Measurements from ENCODE around the gene TNFRSF13B.
"Not testable (repeated sequence)": the region's sequence is repeated elsewhere in the genome, so short reads cannot be mapped to it uniquely, and the experiment has no call there.

The TNFRSF13B gene

DNA sequence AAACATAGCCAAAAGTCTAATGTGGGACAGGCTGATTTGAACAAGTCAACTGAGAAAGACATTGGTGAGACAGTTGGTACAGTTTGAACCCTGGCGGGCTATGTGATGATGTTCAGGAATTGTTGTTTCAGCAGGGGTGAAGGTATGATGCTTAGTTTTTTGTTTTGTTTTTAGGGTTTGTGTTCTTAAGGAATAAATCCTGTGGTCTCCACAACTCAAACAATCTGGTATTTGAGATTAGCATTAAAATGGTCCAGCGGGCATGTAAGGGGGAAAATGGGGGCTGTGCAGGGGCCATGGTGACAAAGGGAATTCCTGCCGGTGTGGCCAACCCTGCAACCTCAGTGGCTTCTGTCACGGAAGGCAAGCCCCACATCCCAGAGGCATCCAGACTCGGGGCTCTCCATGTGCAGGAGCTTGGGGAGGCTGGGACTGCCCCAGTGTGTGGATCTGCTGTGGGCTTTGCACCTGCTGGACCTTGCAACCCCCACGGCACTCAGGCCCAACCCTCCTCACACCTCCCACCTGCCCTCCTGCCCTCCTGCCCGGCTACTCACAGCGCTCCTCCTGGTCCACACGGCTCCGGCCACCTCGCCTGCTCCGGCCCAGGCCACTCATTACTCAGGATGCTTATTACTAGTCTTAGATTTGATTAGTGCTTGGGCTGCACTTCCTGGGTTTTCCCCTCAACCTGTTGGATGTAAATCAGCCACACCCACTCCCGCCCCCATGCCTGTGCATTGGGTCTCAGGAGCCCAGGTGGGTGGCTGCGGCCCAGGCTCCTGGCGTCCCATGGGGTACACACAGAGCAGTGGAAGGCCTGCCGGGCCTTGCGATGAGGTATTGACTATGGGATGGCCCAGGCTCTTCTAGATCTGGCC is at the start of gene TNFRSF13B:
TSS of gene TNFRSF13B (minus strand) at position 661 of the 881 bp plus-strand sequence. CDS start at position 618, 43 bp downstream.
- DNase-seq: no peak

DNA sequence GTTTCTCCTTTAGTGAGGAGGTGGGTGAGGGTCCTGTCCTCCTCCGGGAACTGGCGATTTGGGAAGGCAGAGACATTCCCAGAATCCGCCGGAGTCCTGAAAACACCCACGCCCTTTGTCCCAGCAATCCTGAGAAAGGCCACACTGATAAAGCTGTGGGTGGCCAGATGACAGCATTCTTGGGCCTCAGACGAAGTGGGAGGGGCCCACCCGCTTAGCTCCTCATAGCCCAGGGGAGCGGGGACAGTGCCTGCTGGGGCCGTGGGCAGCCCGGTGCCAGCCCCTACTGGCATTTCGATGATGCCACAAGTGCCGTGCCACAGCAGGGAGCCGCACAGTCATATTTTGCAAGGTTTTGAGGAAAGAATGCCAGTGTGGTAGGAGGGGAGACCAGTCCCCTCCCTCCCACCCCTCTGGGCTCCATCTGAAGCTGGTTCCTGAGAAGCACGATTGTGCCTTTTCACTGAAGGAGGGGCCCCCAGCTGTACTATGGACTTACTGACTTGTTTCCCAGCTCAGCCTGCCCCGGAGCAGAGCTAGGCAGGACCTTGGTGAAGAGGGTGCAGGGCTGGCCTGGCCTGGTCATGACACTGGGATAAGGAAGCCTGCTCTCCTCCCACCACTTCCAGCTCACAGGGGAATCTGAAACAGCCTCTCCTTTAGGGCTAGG is 49.4 kb upstream of the TNFRSF13B start:
- no peak for DNase-seq

DNA sequence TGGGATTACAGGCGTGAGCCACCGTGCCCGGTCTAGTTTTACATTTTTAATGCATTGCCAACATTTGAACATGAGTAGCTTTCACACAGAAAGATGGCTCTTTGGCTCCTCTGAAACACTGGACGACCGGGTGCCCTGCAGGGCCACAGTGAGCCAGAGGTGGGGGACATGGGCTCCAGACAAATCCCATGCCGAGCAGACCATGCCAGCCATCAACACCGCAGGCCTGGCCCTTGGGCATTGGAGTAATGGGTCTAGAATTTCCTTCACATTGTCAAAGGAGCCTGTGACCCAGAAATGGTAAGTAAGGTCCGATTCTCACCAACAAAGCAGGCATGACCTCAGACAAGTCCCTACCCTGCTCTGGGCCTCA is 48.9 kb upstream of the TNFRSF13B start:
- DNase-seq: no peak

DNA sequence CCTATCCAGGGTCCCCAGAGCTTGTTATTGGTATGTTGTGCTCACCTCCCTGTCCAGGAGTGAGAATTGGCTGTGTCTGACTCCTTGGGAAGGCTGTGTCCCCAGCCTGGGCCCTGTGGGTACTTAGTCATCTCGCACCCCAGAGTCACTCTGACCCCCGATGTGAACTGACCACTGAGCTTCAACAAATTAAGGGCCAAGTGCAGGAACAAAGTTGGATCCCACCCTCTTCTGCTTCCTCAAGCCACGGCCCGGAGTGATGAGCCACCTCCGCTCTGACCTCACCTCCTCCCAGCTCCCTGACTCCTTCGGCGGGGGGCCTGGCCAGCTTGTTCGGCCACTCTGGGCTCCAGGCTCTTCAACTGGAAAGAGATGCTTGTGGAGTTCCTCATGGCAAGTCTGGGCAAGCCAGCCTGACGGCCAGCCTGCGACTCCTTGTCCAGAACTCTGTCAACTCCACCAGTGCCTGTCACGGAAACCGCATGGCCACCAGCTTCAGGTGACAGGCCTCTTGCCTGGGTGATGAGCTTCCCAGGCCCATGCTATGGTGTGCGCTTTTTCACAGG is 48.1 kb upstream of the TNFRSF13B start:
- DNase-seq: no peak

DNA sequence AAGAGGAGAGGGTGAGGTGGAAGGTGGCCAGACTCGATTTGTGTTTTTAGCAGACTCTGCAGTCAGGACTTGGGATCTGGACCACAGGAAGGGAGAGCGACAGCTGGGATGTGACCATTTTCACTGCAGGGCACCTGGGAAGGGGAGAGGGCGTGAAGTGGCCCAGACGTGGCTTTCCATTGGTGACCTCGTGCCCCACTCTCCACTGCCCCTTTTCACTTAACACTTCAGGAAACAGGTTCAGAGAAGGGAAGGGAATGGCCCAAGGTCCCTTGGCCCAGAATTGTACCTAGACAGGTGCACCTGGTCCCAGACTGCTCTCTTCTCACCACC is 47.5 kb upstream of the TNFRSF13B start:
- no peak for DNase-seq

DNA sequence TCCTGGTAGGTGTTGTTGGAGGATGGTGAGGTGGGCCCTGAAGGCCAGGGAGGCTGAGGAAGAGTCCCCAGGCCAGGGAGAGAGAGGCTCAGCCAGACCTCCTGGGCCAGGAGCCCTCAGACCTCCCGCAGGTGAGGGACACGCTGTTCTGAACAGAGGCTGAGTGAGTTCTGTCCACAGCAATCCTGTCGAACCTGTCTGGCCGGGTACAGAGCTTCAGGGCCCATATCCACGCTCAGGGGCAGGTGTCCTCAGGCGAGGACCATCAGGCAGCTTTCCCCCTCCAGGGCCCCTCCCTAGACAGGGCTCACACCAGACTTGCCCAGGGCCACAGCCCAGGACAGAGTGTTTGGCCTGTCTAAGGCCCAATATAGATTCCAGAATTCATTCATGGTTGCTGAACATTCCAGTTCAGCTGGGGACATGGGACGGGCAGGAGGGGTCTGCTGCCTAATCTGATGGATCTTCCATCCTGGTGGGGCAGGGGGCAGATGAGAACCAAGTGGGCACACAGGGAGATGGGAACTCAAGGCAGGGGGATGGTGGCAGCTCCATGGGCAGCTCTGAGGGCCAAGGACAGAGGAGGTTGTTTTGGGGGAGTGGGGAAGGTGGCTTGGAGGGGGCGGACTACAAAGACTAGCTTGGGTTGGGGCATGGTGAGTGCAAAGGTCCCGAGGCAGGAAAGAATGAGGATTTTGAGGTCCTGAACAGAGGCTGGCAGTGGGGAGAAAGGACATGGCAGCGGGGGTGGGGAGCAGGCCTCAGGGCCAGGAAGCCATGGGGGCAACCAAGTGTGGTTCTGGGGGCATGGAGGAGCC is 46.9 kb upstream of the TNFRSF13B start:
- DNase-seq: no peak

DNA sequence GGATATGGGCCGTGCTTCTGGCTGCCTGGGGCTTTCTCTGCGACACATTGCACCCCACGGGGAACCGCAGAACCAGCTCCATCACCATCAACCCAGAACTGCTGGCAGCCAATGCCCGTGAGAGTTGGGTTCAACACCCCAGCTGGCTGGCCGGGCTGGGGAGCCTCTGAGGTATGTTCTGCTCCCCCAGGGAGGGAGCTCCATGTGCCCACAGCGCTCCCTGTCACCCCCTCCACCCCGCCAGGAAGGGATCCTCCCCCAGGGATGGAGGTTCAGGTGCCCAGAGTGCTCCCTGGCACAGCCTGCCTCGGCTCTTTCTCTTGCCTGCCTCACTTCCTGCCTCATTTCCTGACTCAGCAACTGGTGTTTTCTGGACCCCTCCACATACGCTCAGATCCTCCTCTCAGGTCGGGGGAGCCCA is 46.1 kb upstream of the TNFRSF13B start:
- no peak for DNase-seq

DNA sequence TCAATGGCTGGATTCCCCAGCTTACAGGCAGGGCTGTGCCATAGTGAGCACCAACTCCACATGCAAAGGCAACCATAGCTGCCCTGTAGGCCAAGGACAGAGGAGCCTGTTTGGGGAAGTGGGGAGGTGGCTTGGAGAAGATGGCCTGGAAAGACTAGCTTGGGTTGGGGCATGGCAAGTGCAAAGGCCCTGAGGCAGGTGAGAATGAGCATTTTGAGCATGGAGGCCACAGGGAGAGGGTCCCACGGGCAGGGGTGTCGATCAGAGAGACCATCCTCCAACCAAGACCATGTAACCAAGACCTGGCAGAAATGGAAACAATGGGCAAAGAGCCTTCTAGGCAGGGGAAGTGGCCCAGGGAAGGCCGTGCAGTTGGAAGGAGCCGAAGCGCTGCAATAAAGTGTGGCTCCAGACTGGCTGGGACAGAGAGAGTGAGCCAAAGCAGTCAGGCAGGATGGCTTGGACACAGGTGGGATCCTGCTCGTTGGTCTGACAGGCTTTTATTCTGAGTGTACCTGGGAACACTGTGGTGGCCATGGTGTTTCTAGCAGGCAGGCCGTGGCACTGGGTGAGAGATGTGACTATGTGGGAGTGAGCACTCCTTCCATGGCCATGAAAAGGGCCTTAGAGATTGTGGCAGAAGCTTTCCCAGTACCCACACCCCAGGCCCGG is 45.6 kb upstream of the TNFRSF13B start:
- DNase-seq: no peak

DNA sequence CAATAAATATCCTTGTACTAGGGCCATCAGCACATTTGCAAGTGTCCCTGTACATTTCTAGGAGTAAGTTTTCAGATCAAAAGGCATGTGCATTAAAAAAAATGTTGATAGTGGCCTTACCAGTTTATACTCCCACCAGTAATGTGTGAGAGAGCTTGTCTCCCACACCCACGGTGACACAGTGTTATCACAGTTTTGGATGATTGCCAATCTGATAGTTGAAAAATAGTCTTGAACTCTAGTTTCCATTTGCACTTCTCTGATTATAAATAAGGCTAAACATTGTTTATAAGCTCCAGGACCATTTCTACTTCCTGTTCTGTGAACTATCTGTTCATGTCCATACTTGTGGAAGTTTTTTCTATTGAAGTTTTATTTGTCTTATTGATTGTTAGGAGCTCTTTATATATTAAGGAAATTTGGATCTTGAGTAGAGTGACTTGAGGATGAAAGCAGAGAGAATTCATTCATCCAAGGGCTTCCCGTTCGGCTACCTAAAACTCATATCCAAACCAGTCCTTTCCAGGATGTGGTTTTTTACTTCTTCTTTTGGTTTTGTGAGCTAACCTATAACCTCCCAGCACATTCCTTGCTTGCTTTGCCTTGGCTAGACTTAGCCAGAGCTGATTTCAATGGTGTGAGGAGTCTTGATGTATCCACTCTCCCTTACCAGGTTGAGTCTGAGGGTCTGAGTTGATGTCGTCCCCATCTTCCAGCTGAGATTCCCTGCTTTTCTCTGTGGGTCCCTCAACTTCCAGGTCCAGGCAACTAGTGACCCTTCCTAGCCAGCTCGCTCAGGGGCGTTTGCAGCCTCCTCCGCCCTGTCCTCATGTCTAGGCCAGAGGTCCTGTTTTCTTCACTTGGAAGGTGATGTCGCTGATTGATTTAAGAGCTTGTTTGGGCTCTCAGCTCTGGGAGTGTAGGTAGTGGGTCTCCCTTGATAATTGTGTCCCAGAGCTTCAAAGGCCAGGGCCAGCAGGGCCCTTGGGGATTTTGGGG is 44.6 kb upstream of the TNFRSF13B start:
- not testable (repeated sequence) for DNase-seq

DNA sequence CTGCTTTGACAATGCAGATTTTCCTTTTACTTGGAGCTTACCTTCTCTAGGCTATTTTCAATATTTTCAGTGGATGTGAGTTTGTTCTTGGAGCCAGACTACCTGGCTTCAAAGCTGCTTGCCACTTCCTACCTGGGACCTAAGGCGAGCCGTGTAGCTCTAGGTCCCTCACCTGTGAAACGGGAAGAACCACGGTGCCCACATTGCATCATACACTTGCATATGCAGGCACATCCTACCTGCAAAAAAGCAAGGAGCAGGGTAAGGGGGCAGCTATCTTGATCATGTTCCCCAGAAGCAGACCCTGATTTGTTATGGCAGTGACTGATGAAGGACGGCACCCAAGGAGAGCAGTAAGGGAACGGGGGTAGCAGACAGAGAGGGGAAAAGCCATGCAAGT is 43.3 kb upstream of the TNFRSF13B start:
- no peak for DNase-seq

DNA sequence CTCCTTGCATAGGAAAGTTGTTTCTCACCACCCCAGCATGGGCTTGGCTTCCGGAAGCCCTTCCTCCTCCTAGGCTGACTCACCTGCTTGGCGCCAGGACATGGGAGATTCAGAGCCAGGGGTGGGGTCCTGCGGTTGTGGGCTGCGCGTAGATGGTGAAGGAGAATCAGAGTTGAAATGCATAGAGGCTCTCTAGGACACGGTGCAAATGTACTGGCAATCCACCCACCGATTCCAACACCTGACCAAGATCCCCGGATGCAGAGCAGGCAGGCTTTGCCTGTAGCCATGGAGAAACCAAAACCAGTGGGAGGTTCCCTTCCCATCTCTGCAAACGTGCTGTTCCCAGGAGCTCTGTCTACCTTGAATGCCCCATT is 42.8 kb upstream of the TNFRSF13B start:
- DNase-seq: not testable (repeated sequence)

DNA sequence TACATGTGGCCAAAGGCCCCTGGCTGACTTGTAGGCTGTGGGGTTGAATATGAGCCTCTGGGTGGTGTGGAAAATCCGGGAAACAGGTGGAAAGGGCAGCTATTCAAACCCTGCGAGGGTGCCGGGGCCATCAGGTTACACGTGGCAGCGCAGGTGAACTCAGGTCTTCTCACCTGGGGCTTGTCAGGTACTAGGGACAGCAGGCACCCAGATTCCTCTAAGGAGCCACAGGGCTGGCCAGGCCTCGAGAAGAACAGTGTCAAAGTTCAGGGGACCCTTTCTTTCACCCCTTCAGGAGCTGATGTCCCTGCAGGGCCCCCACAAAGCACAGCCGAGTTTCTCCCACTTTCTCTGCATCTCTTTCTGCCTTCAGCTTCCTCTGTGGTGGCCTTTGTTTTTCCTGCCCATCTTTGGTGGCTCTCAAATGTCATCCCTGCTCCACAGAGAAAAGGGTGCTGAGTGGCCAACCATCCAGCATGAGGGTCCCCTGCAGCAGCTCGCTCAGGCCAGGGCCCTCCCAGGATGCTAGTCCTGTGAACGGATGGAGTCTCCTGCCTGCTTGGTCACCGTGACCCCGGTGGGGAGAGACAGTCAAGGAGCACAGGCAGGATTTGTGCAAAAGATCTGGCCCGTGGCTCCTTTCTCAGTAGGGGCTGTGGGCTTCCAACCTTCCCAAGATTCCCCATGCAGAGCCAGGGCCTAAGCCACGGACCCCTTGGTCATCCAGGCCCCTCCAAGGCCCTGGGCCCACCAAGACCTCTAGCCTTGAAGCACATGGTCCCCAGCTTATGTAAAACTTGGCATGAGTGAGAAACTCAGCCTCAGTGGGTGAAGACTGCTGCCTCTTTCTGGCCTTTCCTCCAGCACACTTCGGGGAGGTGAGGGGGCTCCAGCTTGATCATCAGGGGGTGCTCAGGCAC is 42.2 kb upstream of the TNFRSF13B start:
- DNase-seq: not testable (repeated sequence)

DNA sequence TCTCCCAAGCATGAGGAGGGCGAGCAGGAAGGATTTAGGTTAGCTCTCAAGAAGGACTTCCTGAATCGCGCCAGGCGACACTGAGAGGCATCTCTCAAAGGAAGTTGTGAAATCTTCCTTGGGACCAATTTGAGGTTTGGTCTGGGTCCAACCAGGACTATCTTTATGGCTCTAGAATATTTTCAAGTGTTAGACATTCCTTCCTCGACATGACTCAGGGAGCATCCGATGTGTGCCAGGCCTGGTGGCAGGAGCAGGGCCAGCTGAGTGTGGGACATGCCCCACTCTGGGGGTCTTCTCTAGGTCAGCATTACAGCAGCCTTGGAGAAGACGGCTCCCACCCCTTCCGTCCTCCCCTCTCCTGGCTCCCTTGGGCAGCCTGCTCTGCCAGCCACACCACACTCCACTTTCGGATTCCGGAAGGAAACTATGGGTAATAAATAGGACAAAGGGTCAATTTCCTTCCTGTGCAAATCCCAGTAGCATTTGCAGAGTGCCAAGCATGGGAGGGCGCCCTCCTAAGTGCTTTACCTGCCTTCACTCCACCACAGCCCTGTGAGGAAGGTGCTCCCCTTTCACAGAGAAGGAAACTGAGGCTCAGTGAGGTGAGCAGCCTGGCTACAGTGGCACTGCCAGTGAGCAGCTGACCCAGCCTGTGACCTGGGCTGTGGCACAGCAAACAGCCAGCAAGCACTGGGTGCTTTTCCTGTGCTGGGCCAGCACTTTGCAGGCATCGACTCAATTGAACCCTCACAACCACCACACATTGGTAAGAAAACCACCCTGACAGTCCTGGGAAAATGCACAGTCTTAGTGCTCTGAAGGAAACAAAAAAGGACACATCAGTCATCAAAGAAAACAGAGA is 39.4 kb upstream of the TNFRSF13B start:
- DNase-seq: not testable (repeated sequence)

DNA sequence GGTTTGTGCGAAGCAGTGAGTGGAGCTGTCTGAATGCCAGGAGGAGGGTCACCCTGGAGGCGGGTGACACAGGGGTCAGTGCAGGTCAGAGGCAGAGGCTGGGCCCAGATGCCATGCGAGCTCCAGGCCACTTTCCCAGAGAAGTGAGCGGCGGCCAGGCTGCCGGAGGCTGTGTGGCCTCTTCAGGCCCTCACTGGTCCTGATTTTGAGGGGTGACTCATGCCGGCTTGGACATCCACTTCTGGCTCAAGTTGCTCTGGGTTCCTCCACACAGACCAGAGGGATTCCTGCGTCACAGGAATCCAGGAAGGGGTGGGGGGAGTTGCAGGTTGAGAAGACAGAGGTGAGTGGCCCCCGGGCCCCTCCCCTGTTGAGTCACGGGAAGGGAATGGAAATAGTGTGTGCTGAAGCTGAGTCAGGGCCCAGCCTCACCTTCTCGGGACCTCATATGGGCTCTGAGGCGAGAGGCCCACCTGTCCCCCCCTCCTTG is 38.7 kb upstream of the TNFRSF13B start:
- DNase-seq: not testable (repeated sequence)

DNA sequence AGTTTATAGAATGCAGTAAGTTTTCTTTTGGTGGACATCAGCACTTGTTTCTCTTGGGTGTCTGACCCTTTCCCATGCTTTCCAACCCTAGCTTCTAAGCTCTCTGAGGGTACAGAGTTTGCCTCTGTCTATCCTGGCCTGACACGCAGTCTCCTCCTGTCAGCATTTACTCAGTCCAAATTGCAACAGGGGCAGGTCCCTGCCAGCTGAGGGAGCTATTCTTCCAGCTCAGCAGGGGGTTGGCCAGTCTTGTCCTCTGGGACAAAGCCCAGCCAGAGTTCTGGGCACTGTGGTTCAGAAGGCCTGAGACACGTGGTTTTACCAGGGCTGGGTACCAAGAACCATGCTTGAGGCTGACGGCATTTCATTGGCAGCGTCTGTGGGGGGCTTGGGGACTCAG is 38.1 kb upstream of the TNFRSF13B start:
- not testable (repeated sequence) for DNase-seq

DNA sequence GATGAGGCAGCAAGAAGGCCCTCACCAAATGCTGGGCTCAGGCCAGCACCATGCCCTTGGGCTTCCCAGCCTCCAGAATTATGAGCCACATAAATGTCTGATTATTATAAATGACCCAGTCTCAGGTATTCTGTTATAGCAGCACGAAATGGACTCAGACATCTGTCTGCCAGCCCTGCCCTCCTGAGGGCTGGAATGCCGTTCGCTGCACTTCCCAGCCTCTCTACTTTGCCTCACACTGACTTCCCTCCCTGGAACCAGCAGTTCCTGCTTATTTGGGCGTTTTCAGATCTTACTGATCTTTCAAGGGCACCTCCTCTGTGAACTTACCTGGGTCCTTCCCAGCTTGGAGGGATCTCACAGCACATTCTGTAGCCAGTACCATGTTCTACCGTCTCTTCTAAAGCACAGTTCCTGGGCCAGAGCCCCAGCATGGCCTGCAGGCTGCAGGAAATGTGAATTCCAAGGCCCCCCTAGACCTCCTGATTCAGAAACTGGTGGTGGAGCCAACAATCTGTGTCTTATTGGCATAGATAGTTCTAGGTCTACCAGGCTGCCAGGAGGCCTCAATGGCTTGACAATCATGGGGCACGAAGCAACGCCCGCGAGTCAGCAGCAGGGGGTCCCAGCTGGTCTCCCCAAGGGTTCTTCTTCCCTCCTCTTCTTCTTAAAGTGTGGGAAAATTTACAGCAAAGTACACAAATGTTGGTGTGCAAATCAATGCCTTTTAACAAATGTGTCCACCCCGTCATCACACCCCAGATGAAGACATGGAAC is 36.9 kb upstream of the TNFRSF13B start:
- DNase-seq: not testable (repeated sequence)

DNA sequence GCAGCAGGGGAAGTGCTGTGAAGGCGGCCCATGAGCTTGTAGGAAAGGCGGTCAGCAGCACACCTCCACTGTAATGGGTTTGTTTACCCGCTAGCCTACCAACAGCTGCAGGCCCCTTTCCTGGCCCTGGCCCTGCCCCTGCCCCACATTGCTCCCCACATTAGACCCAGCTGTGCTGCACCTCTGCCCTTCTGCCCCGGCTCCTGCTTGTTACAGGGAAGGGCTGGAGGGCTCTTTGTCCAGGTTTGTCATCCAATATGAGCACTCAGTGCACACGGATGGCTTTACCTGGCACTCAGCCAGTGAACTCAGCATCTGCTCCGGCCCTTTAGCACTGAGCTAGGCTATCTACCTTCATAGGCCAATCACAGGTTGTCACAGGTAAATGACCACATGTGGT is 36.0 kb upstream of the TNFRSF13B start:
- DNase-seq: not testable (repeated sequence)

DNA sequence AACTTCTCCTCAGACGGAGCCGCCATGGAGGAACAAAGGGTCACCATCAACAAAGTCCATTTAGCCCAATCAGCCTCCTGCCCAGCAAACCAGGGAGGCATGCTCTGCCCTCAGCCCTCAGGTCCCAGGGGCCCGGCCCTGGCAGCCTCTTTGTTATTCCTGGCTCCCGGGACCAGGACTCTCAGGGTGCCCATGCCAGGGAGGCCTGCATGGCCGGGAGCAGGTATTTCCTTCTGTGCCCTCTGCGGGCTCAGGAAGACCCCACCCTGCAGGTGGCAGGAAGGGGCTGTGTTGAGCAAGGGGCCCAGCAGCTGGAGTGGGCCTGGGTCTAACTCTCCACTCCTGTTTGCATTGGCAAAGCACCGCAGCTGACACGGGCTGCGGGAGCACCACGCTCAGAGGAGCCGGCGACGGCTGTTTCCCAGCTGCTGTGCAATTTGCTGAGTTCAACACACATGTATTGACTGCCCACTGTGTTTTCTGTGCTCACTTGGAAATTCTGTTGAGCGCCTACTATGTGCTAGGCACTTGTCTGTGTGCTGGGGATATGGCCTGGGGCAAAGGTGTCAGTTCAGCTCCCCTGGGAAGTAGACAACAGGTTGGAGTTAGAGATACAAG is 33.2 kb upstream of the TNFRSF13B start:
- not testable (repeated sequence) for DNase-seq

Measured in NCI-H1417 treated with DMSO at 0.1 percent for 48 hours (cell line).